Liver (tissue), 3 donors: ENCODE data around the gene ZC3H18.

Source experiments
- EGR1 ChIP-seq, 2 donors: IDR thresholded peaks; 2 replicates each; pipeline ENCODE4 v1.6.1; 2016 to 2018; ENCODE audit warnings: antibody characterized with exemption in 2 of 2, low read depth in 2 of 2
- FOXA2 ChIP-seq: IDR thresholded peaks from 2 replicates; pipeline ENCODE4 v1.6.1; 2016; ENCODE audit warnings: antibody characterized with exemption
- HNF4A ChIP-seq, 2 donors: conservative IDR thresholded peaks; 2 replicates each; pipeline ENCODE4 v1.6.1; 2016; ENCODE audit warnings: antibody characterized with exemption in 2 of 2, mild to moderate bottlenecking in 2 of 2
- JUND ChIP-seq, 2 donors: IDR thresholded peaks; 2 replicates each; pipeline ENCODE4 v1.6.1; 2016; ENCODE audit warnings: antibody characterized with exemption in 2 of 2
- YY1 ChIP-seq: IDR thresholded peaks from 2 replicates; pipeline ENCODE4 v1.6.1; 2016; ENCODE audit warnings: antibody characterized with exemption, mild to moderate bottlenecking
- TF ChIP-seq, protein P1 (sequence below): fragments of 150-350 bp; IDR thresholded peaks from 2 replicates; pipeline ENCODE4 v1.5.1; 2017; ENCODE audit warnings: improper control_type of control experiment, low read depth, low read length; ENCODE audit not compliant: missing input control
- TF ChIP-seq, protein P2 (sequence below): IDR thresholded peaks from 2 replicates; pipeline ENCODE4 v1.6.1; 2016; ENCODE audit warnings: antibody characterized with exemption, mild to moderate bottlenecking
- TF ChIP-seq, protein P3 (sequence below): IDR thresholded peaks from 2 replicates; pipeline ENCODE4 v1.6.1; 2016; ENCODE audit warnings: antibody characterized with exemption
- donor health status: healthy.
- donor health status: healthy.

DNA sequence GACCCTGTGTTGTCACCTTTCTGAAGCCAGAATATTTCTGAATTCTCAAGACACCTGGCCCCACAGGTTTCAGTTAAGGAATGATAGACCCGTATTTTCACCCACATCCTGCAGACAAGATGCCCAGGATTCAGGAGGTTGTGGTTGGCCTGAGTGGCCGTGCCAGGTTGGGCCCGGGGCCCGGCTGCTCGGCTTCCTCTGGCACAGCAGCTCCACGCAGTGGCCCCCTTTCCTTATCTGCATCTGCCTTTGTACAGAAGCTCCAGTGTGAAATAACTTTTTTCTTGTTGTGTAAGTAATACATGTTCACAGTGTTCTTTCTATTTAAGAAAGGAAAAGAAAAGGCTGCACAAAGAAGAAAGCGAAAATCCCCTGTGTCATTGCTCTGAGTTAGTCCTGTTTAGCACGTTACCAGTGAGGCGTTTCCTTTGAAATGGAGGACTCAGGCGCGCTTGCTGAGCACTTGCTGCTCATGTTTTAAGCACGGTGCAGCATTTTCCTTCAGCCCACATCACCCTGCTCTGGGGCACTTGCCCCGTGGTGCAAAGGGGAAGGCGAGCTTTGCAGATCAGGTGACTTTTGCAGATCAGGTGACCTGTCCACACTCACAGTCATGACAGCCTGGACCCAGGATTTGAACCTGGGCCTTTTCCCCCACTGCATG, 12.8 kb downstream of the ZC3H18 start:
- TF ChIP-seq, protein P1, sequence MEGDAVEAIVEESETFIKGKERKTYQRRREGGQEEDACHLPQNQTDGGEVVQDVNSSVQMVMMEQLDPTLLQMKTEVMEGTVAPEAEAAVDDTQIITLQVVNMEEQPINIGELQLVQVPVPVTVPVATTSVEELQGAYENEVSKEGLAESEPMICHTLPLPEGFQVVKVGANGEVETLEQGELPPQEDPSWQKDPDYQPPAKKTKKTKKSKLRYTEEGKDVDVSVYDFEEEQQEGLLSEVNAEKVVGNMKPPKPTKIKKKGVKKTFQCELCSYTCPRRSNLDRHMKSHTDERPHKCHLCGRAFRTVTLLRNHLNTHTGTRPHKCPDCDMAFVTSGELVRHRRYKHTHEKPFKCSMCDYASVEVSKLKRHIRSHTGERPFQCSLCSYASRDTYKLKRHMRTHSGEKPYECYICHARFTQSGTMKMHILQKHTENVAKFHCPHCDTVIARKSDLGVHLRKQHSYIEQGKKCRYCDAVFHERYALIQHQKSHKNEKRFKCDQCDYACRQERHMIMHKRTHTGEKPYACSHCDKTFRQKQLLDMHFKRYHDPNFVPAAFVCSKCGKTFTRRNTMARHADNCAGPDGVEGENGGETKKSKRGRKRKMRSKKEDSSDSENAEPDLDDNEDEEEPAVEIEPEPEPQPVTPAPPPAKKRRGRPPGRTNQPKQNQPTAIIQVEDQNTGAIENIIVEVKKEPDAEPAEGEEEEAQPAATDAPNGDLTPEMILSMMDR = no peak
- no peak for TF ChIP-seq YY1
- no peak for TF ChIP-seq JUND (IDR thresholded peaks at IDR 0.05)
- TF ChIP-seq EGR1 (IDR thresholded peaks at IDR 0.05; ENCODE audit: low read depth in 2 of 2) = no peak
- no peak for TF ChIP-seq HNF4A (conservative IDR thresholded peaks at IDR 0.05)
- TF ChIP-seq, protein P2, sequence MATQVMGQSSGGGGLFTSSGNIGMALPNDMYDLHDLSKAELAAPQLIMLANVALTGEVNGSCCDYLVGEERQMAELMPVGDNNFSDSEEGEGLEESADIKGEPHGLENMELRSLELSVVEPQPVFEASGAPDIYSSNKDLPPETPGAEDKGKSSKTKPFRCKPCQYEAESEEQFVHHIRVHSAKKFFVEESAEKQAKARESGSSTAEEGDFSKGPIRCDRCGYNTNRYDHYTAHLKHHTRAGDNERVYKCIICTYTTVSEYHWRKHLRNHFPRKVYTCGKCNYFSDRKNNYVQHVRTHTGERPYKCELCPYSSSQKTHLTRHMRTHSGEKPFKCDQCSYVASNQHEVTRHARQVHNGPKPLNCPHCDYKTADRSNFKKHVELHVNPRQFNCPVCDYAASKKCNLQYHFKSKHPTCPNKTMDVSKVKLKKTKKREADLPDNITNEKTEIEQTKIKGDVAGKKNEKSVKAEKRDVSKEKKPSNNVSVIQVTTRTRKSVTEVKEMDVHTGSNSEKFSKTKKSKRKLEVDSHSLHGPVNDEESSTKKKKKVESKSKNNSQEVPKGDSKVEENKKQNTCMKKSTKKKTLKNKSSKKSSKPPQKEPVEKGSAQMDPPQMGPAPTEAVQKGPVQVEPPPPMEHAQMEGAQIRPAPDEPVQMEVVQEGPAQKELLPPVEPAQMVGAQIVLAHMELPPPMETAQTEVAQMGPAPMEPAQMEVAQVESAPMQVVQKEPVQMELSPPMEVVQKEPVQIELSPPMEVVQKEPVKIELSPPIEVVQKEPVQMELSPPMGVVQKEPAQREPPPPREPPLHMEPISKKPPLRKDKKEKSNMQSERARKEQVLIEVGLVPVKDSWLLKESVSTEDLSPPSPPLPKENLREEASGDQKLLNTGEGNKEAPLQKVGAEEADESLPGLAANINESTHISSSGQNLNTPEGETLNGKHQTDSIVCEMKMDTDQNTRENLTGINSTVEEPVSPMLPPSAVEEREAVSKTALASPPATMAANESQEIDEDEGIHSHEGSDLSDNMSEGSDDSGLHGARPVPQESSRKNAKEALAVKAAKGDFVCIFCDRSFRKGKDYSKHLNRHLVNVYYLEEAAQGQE = no peak
- TF ChIP-seq, protein P3, sequence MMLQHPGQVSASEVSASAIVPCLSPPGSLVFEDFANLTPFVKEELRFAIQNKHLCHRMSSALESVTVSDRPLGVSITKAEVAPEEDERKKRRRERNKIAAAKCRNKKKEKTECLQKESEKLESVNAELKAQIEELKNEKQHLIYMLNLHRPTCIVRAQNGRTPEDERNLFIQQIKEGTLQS = no peak
- no peak for TF ChIP-seq FOXA2
